ENCODE results near the gene ORM1. TPM values are rescaled to one million over a fixed set of nuclear protein-coding genes. Genes with fewer than 3 reads are reported as not detected.

The ORM1 gene
- total and polyA plus RNA-seq, 12 donors = 2.9 to 26.0 (median 5.1) TPM; not detected in 1

DNA sequence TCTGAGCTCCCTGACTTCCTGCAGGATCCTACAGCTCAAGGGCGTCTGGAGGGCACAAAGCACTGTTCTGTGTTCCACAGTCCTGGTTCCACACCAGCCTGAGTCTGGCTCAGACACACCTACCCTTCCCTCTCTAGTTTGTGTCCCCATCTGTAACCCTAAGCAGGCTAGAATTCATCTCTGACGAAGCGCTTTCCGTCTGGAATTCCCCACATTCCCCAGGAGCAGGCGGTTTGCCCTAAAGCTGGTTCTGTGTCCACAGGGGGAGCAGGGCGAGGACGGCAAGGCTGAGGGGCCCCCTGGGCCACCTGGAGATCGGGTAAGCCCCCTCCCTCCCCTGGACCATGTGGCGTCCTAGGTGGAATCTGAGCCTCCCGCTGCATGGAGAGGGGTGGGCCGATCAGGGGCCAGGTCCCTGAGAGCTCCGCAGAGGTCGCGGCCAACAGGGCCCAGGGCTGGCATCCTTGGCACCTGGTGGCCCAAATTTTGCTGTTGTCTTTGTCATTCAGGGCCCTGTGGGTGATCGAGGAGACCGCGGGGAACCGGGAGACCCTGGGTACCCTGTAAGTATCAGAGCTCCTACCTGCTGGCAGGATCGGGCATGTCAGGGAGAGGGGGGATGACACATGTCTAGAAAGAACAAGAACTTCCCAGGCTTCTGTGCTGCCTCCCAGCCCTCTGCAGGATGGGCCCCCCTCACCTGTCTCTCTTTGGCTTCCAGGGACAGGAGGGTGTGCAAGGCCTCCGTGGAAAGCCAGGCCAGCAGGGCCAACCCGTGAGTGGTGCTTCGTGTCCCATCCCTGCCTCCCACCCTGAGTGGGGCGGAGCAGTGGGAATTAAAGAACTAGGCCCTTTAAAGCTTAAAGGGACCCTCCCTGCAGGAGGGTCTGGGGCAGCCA is 34.5 kb upstream of the ORM1 start:
- 59 to 85% (median 78%) methylated on average over 6 to 23 of the region's 23 CpGs for WGBS, 4 donors
- Histone ChIP-seq H3K27ac (no peak overlapping the region), H3K4me1 (replicated peaks in 1 of 2) (peaks cover 0 to 9% of the 10 kb centered on the region in 2 donors), H3K9me3 (replicated peaks in 1 of 3) (no peaks in the 10 kb centered on the region), H3K4me3 (no peak overlapping the region), H3K36me3 (replicated peaks in 1 of 2) (no peaks in the 10 kb centered on the region), H3K27me3 (no peaks in the 10 kb centered on the region)
- intact Hi-C loops (cut with DNase I) = loop anchor here (2.0 to 5.0 kb wide), 4 partner anchors 128 to 201 kb away; partner anchors contain the start of gene COL27A1 (in 1 of the 2)
- peak in 5 of 7 donors; percentile 5 to 41 (median 12) for DNase-seq
- TF ChIP-seq, protein P1, sequence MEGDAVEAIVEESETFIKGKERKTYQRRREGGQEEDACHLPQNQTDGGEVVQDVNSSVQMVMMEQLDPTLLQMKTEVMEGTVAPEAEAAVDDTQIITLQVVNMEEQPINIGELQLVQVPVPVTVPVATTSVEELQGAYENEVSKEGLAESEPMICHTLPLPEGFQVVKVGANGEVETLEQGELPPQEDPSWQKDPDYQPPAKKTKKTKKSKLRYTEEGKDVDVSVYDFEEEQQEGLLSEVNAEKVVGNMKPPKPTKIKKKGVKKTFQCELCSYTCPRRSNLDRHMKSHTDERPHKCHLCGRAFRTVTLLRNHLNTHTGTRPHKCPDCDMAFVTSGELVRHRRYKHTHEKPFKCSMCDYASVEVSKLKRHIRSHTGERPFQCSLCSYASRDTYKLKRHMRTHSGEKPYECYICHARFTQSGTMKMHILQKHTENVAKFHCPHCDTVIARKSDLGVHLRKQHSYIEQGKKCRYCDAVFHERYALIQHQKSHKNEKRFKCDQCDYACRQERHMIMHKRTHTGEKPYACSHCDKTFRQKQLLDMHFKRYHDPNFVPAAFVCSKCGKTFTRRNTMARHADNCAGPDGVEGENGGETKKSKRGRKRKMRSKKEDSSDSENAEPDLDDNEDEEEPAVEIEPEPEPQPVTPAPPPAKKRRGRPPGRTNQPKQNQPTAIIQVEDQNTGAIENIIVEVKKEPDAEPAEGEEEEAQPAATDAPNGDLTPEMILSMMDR (IDR thresholded peaks at IDR 0.05) = no peak
- TF ChIP-seq POLR2A (IDR thresholded peaks at IDR 0.05) = no peak

DNA sequence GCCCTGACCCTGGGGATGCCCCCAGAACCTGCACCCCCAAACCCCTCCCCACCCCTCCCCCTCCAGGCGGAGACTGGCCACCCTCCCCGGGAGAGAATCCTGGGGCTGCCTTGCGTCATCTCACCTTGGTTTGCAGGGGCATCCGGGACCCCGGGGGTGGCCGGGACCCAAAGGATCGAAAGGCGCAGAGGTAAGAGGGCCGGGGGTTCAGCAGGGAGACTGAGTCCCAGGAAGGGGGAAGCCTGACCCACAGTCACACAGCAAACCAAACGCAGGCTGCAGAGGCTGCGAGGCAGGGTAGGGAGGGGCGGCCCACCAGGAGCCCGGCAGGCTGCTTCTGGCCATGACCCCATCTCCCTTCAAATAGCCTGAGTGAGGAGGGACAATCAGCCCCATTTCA is 33.8 kb upstream of the ORM1 start:
- Histone ChIP-seq H3K9me3 (replicated peaks in 1 of 3) (no peaks in the 10 kb centered on the region), H3K27me3 (no peaks in the 10 kb centered on the region), H3K36me3 (replicated peaks in 1 of 2) (no peaks in the 10 kb centered on the region), H3K4me3 (no peak overlapping the region), H3K27ac (no peak overlapping the region), H3K4me1 (replicated peaks in 1 of 2) (peaks cover 0 to 9% of the 10 kb centered on the region in 2 donors)
- TF ChIP-seq, protein P1 (IDR thresholded peaks at IDR 0.05) = no peak
- no peak for TF ChIP-seq POLR2A (IDR thresholded peaks at IDR 0.05)
- peak in 4 of 7 donors; percentile 4 to 37 (median 8) for DNase-seq
- WGBS, 4 donors = 81 to 94% (median 91%) methylated on average over 7 to 13 of the region's 13 CpGs
- intact Hi-C loops (cut with DNase I) = loop anchor here (2.0 to 5.0 kb wide), 4 partner anchors 128 to 202 kb away; partner anchors contain the start of gene COL27A1 (in 1 of the 2)

DNA sequence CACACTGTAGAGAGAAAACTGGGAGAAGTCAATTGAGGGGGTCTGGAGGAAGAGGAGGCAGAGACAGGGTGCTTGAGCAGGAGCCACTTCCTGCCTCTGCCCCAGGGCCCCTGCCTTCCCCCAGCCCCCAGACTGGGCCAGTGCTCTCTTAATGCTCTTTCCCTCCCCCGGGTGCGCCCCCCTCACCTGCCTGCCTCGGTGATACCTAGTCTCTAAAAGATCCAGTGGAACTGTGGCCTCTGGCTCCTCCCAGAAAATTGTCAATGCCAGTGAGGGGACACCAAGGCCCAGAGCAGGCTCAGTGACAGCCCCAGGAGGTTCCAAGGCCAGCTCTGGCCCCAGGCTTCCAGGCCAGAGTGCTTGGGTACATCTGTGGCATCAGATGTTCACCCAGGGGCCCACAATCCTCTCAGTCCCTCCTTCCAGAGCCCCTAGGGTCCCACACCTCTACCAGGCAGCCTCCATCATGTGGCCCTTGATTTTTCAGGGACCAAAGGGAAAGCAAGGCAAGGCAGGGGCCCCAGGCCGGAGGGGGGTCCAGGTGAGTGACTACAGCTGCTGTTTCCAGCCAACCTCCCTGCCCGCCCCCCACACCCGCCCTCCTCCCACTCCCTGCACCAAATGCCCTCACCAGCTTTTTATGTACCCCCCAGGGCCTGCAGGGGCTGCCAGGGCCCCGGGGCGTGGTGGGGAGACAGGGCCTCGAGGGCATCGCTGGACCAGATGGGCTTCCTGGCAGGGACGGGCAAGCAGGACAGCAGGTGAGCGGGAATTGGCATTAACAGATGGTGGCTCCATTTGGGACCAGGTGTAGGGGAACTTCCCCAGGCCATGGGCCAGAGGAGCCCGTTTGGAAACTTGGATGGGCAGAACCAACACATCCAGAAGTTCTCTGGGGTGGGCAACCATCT is 33.1 kb upstream of the ORM1 start:
- TF ChIP-seq, protein P1 (IDR thresholded peaks at IDR 0.05) = no peak
- TF ChIP-seq POLR2A (IDR thresholded peaks at IDR 0.05) = no peak
- no peaks in the 10 kb centered on the region for H3K27me3 ChIP-seq
- H3K27ac ChIP-seq = no peak overlapping the region
- peaks cover 0 to 2% (median 0%) of the 10 kb centered on the region in 3 donors for H3K9me3 ChIP-seq (replicated peaks in 1 of 3)
- DNase-seq = peak in 5 of 7 donors; percentile 10 to 16 (median 11)
- no peak overlapping the region for H3K4me3 ChIP-seq
- peaks cover 0 to 9% of the 10 kb centered on the region in 2 donors for H3K4me1 ChIP-seq (replicated peaks in 1 of 2)
- intact Hi-C loops (cut with DNase I) = loop anchor here (2.0 to 5.0 kb wide), 5 partner anchors 129 to 203 kb away; partner anchors contain the start of gene COL27A1 (in 2 of the 2)
- no peaks in the 10 kb centered on the region for H3K36me3 ChIP-seq (replicated peaks in 1 of 2)
- 69 to 89% (median 82%) methylated on average over 5 to 13 of the region's 13 CpGs for WGBS, 4 donors

Data from adrenal gland (tissue), 12 donors.